Activated CD4-positive, alpha-beta T cell treated with anti-CD3 and anti-CD28 coated beads, Interleukin-2, amount 10 ng/mL, durations not matched to agents 24 days and 14 days (primary cell): ENCODE results near the gene ZNF683. TPM values are rescaled to one million over a fixed set of nuclear protein-coding genes. Genes with fewer than 3 reads are reported as not detected.

Experiments used
- total RNA-seq: library from RNA; stranded (reverse); gene quantifications from 2 replicates; pipeline ENCODE4 v1.2.3, GENCODE V29; 2022

Gene ZNF683
- total RNA-seq, 1 donor from 2014 or later: not detected

Other genes with a start within 250 kb of the ZNF683 start
- 0.07 and 0.09 TPM in 2 replicates for gene FAM110D, start 213.7 kb downstream of the ZNF683 start, total RNA-seq
- not detected in 2 replicates for gene C1orf232, start 203.8 kb downstream of the ZNF683 start, total RNA-seq
- 84.0 and 87.1 TPM in 2 replicates for gene ZNF593, start 202.8 kb downstream of the ZNF683 start, total RNA-seq
- not detected in 2 replicates for gene ZNF593OS, start 200.9 kb downstream of the ZNF683 start, total RNA-seq
- 4.0 and 6.2 TPM in 2 replicates for gene CNKSR1, start 195.3 kb downstream of the ZNF683 start, total RNA-seq
- not detected in 2 replicates for gene CATSPER4, start 182.1 kb downstream of the ZNF683 start, total RNA-seq
- gene CEP85, start 138.6 kb downstream of the ZNF683 start, total RNA-seq: 39.3 and 40.8 TPM in 2 replicates
- gene SH3BGRL3, start 92.7 kb downstream of the ZNF683 start, total RNA-seq: 463 and 474 TPM in 2 replicates
- gene UBXN11, start 66.1 kb downstream of the ZNF683 start, total RNA-seq: 17.1 and 19.0 TPM in 2 replicates
- gene CD52, start 54.8 kb downstream of the ZNF683 start, total RNA-seq: 295 and 297 TPM in 2 replicates
- gene CRYBG2, start 18.6 kb downstream of the ZNF683 start, total RNA-seq: 1.1 and 1.4 TPM in 2 replicates
- not detected in 2 replicates for gene LIN28A, start 38.1 kb upstream of the ZNF683 start, total RNA-seq
- gene DHDDS, start 59.6 kb upstream of the ZNF683 start, total RNA-seq: 57.0 and 60.2 TPM in 2 replicates
- 528 and 545 TPM in 2 replicates for gene HMGN2, start 99.7 kb upstream of the ZNF683 start, total RNA-seq
- 264 and 277 TPM in 2 replicates for gene RPS6KA1, start 157.0 kb upstream of the ZNF683 start, total RNA-seq